GM19467 (cell line): ENCODE measurements around the gene FBLN5.
"Not testable (repeated sequence)": the region's sequence is repeated elsewhere in the genome, so short reads cannot be mapped to it uniquely, and the experiment has no call there.

Experiments used
- ATAC-seq: cut with Tn5 transposase; IDR thresholded peaks from one replicate; pipeline ENCODE4 v1.9.1; 2021; ENCODE audit warnings: mild to moderate bottlenecking, moderate library complexity; ENCODE audit not compliant: unreplicated experiment

Gene FBLN5

GRCh38 chr14:91911474-91912032 is 35.9 kb downstream of the FBLN5 start:
- no peak for ATAC-seq

GRCh38 chr14:91910196-91910595 is 37.3 kb downstream of the FBLN5 start:
- ATAC-seq = no peak

GRCh38 chr14:91906374-91906773 is 41.1 kb downstream of the FBLN5 start:
- ATAC-seq = no peak

- no peak for ATAC-seq
These were observed 42.4 kb downstream of the FBLN5 start for GRCh38 chr14:91904956-91905645.

GRCh38 chr14:91904483-91904882 is 43.0 kb downstream of the FBLN5 start:
- no peak for ATAC-seq

- ATAC-seq = no peak
These were observed 44.4 kb downstream of the FBLN5 start for GRCh38 chr14:91903070-91903469.

- no peak for ATAC-seq
These were observed 45.2 kb downstream of the FBLN5 start for GRCh38 chr14:91902336-91902735.

GRCh38 chr14:91901449-91902226 is 45.9 kb downstream of the FBLN5 start:
- no peak for ATAC-seq

GRCh38 chr14:91899806-91900205 is 47.7 kb downstream of the FBLN5 start:
- no peak for ATAC-seq

GRCh38 chr14:91899213-91899612 is 48.3 kb downstream of the FBLN5 start:
- ATAC-seq = no peak

GRCh38 chr14:91898372-91898771 is 49.1 kb downstream of the FBLN5 start:
- no peak for ATAC-seq

- ATAC-seq = not testable (repeated sequence)
These were observed 49.8 kb downstream of the FBLN5 start for GRCh38 chr14:91897716-91898115.

- ATAC-seq = no peak
These were observed 50.3 kb downstream of the FBLN5 start for GRCh38 chr14:91897106-91897701.

GRCh38 chr14:91896419-91896818 is 51.1 kb downstream of the FBLN5 start:
- ATAC-seq = no peak

GRCh38 chr14:91893669-91894068 is 53.8 kb downstream of the FBLN5 start:
- no peak for ATAC-seq

GRCh38 chr14:91893007-91893406 is 54.5 kb downstream of the FBLN5 start:
- no peak for ATAC-seq

GRCh38 chr14:91891721-91892220 is 55.7 kb downstream of the FBLN5 start:
- ATAC-seq = no peak

GRCh38 chr14:91891101-91891500 is 56.4 kb downstream of the FBLN5 start:
- no peak for ATAC-seq

GRCh38 chr14:91890291-91890749 is 57.2 kb downstream of the FBLN5 start:
- no peak for ATAC-seq

GRCh38 chr14:91889477-91890211 is 57.9 kb downstream of the FBLN5 start:
- ATAC-seq = no peak
